Activated T-cell treated with anti-CD3 and anti-CD28 coated beads, Interleukin-2, amount 50 U/mL, for 72 hours (primary cell): ENCODE data around the gene OGFRL1. TPM values are rescaled to one million over a fixed set of nuclear protein-coding genes. Genes with fewer than 3 reads are reported as not detected.
A peak's percentile ranks its signal among the peaks of the same experiment; 100 is the strongest.
"Not testable (repeated sequence)": the region's sequence is repeated elsewhere in the genome, so short reads cannot be mapped to it uniquely, and the experiment has no call there.

Source experiments
- ATAC-seq, 2 donors: fragments of 150-1000 bp; cut with Tn5 transposase; replicated peaks in 1 of 2; 2 replicates each; pipeline ENCODE4 v1.10.0; 2021; ENCODE audit warnings: moderate library complexity in 2 of 2, mild to moderate bottlenecking in 1 of 2
- DNase-seq, 2 donors: peaks; one replicate each; pipeline ENCODE4 v3.0.0; 2021 to 2022; ENCODE audit warnings: mixed read lengths in 1 of 2
- H3K27ac Mint-ChIP-seq: one replicate; pipeline ENCODE4 v1.8.0; 2022; ENCODE audit warnings: mild to moderate bottlenecking, moderate library complexity, mixed read lengths
- H3K27me3 Mint-ChIP-seq: one replicate; pipeline ENCODE4 v1.8.0; 2022; ENCODE audit warnings: low read depth, mixed read lengths
- H3K36me3 Mint-ChIP-seq, 2 donors: one replicate each; pipeline ENCODE4 v1.8.0; 2022; ENCODE audit warnings: mixed read lengths in 2 of 2, mild to moderate bottlenecking in 1 of 2; ENCODE audit not compliant: insufficient read depth in 2 of 2
- H3K4me1 Mint-ChIP-seq: one replicate; pipeline ENCODE4 v1.8.0; 2022; ENCODE audit warnings: low read depth, mixed read lengths
- H3K4me3 Mint-ChIP-seq, 2 donors: one replicate each; pipeline ENCODE4 v1.8.0; 2022; ENCODE audit warnings: mild to moderate bottlenecking in 2 of 2, mixed read lengths in 2 of 2, moderate library complexity in 2 of 2
- H3K9me3 Mint-ChIP-seq, 2 donors: one replicate each; pipeline ENCODE4 v1.8.0; 2022; ENCODE audit warnings: mixed read lengths in 2 of 2
- total RNA-seq, 2 donors: library from RNA; stranded (reverse); gene quantifications; one replicate each; pipeline ENCODE4 v1.2.3, GENCODE V29; 2022

OGFRL1 gene
- total RNA-seq, 2 donors from 2014 or later, result 6.0 to 6.7 TPM

- H3K27me3 Mint-ChIP-seq, result peaks cover 9% of the 10 kb centered on the region
- ATAC-seq (no peak), DNase-seq (no peak)
- H3K4me3 Mint-ChIP-seq, result no peak overlapping the region
- H3K36me3 Mint-ChIP-seq, result no peaks in the 10 kb centered on the region
- H3K27ac Mint-ChIP-seq, result no peak overlapping the region
- no peaks in the 10 kb centered on the region for H3K9me3 Mint-ChIP-seq
- no peaks in the 10 kb centered on the region for H3K4me1 Mint-ChIP-seq
These were observed 25.7 kb upstream of the OGFRL1 start for GRCh38 chr6:71262914-71263313.

- not testable (repeated sequence) for ATAC-seq, H3K4me1 Mint-ChIP-seq, H3K36me3 Mint-ChIP-seq, DNase-seq, H3K27ac Mint-ChIP-seq, H3K9me3 Mint-ChIP-seq, H3K4me3 Mint-ChIP-seq
- peaks cover 16% of the 10 kb centered on the region for H3K27me3 Mint-ChIP-seq
These were observed 22.2 kb upstream of the OGFRL1 start for GRCh38 chr6:71266392-71266791.

GRCh38 chr6:71268735-71269437 lies 19.7 kb upstream of the OGFRL1 start:
- Mint-ChIP-seq H3K4me1 (peaks cover 9% of the 10 kb centered on the region), H3K4me3 (no peak overlapping the region), H3K27me3 (peaks cover 16% of the 10 kb centered on the region), H3K9me3 (peaks cover 0 to 1% of the 10 kb centered on the region in 2 donors), H3K27ac (no peak overlapping the region), H3K36me3 (peaks cover 2 to 3% of the 10 kb centered on the region in 2 donors)
- DNase-seq, result no peak
- ATAC-seq, result no peak

GRCh38 chr6:71277926-71278600 lies 10.5 kb upstream of the OGFRL1 start:
- no peaks in the 10 kb centered on the region for H3K4me1 Mint-ChIP-seq
- H3K27me3 Mint-ChIP-seq, result no peaks in the 10 kb centered on the region
- H3K36me3 Mint-ChIP-seq, result no peaks in the 10 kb centered on the region
- ATAC-seq (no peak), DNase-seq (no peak)
- no peak overlapping the region for H3K4me3 Mint-ChIP-seq
- H3K9me3 Mint-ChIP-seq, result peaks cover 0 to 1% of the 10 kb centered on the region in 2 donors
- no peak overlapping the region for H3K27ac Mint-ChIP-seq

GRCh38 chr6:71279321-71279720 lies 9.3 kb upstream of the OGFRL1 start:
- Mint-ChIP-seq H3K4me3 (no peak overlapping the region), H3K27me3 (no peaks in the 10 kb centered on the region), H3K9me3 (peaks cover 0 to 1% of the 10 kb centered on the region in 2 donors), H3K4me1 (no peaks in the 10 kb centered on the region), H3K27ac (no peak overlapping the region), H3K36me3 (no peaks in the 10 kb centered on the region)
- no peak for ATAC-seq
- no peak for DNase-seq

- ATAC-seq, result no peak
- H3K4me1 Mint-ChIP-seq, result no peaks in the 10 kb centered on the region
- no peak for DNase-seq
- no peak overlapping the region for H3K27ac Mint-ChIP-seq
- H3K4me3 Mint-ChIP-seq, result no peak overlapping the region
- H3K27me3 Mint-ChIP-seq, result no peaks in the 10 kb centered on the region
- peaks cover 0 to 1% of the 10 kb centered on the region in 2 donors for H3K9me3 Mint-ChIP-seq
- H3K36me3 Mint-ChIP-seq, result no peaks in the 10 kb centered on the region
These were observed 8.9 kb upstream of the OGFRL1 start for GRCh38 chr6:71279740-71280139.

GRCh38 chr6:71280701-71281100 lies 7.9 kb upstream of the OGFRL1 start:
- Mint-ChIP-seq H3K27me3 (no peaks in the 10 kb centered on the region), H3K36me3 (no peaks in the 10 kb centered on the region), H3K9me3 (no peaks in the 10 kb centered on the region), H3K27ac (no peak overlapping the region), H3K4me3 (no peak overlapping the region), H3K4me1 (no peaks in the 10 kb centered on the region)
- no peak for ATAC-seq
- no peak for DNase-seq

GRCh38 chr6:71284785-71285184 lies 3.8 kb upstream of the OGFRL1 start:
- Mint-ChIP-seq H3K4me3 (no peak overlapping the region), H3K4me1 (peaks cover 14% of the 10 kb centered on the region), H3K36me3 (no peaks in the 10 kb centered on the region), H3K27me3 (no peaks in the 10 kb centered on the region), H3K27ac (no peak overlapping the region), H3K9me3 (no peaks in the 10 kb centered on the region)
- ATAC-seq (no peak), DNase-seq (no peak)

- H3K9me3 Mint-ChIP-seq, result no peaks in the 10 kb centered on the region
- H3K4me1 Mint-ChIP-seq, result peaks cover 36% of the 10 kb centered on the region
- no peak for ATAC-seq
- no peak for DNase-seq
- H3K36me3 Mint-ChIP-seq, result peaks cover 0 to 4% of the 10 kb centered on the region in 2 donors
- peaks cover 9% of the 10 kb centered on the region for H3K27me3 Mint-ChIP-seq
- no peak overlapping the region for H3K27ac Mint-ChIP-seq
- peak overlapping the region in 1 of 2 donors; percentile 68 for H3K4me3 Mint-ChIP-seq
These were observed 1.6 kb upstream of the OGFRL1 start for GRCh38 chr6:71287038-71287437.

- no peaks in the 10 kb centered on the region for H3K9me3 Mint-ChIP-seq
- no peak for DNase-seq
- H3K27me3 Mint-ChIP-seq, result peaks cover 9% of the 10 kb centered on the region
- H3K4me1 Mint-ChIP-seq, result peaks cover 39% of the 10 kb centered on the region
- no peak overlapping the region for H3K27ac Mint-ChIP-seq
- no peak for ATAC-seq
- H3K4me3 Mint-ChIP-seq, result peak overlapping the region; percentile 68 to 73
- peaks cover 0 to 4% of the 10 kb centered on the region in 2 donors for H3K36me3 Mint-ChIP-seq
These were observed 734 bp upstream of the OGFRL1 start for GRCh38 chr6:71287926-71288227.

GRCh38 chr6:71289039-71289801 lies 609 bp downstream of the OGFRL1 start:
- peaks cover 39% of the 10 kb centered on the region for H3K4me1 Mint-ChIP-seq
- H3K9me3 Mint-ChIP-seq, result no peaks in the 10 kb centered on the region
- peaks cover 9% of the 10 kb centered on the region for H3K27me3 Mint-ChIP-seq
- ATAC-seq, result peak; percentile 16 to 25
- peak overlapping the region; percentile 83 to 90 for H3K4me3 Mint-ChIP-seq
- peak; percentile 23 to 33 for DNase-seq
- peaks cover 2 to 4% of the 10 kb centered on the region in 2 donors for H3K36me3 Mint-ChIP-seq
- H3K27ac Mint-ChIP-seq, result peak overlapping the region; percentile 44

- Mint-ChIP-seq H3K36me3 (peaks cover 2 to 4% of the 10 kb centered on the region in 2 donors), H3K27ac (peak overlapping the region; percentile 44), H3K9me3 (no peaks in the 10 kb centered on the region), H3K4me1 (peaks cover 39% of the 10 kb centered on the region), H3K27me3 (peaks cover 9% of the 10 kb centered on the region), H3K4me3 (peak overlapping the region; percentile 83 to 90)
- no peak for ATAC-seq
- DNase-seq, result no peak
These were observed 1.2 kb downstream of the OGFRL1 start for GRCh38 chr6:71289802-71290175.

- H3K4me3 Mint-ChIP-seq, result peak overlapping the region; percentile 83 to 90
- H3K27me3 Mint-ChIP-seq, result peaks cover 9% of the 10 kb centered on the region
- H3K4me1 Mint-ChIP-seq, result peaks cover 39% of the 10 kb centered on the region
- DNase-seq (no peak), ATAC-seq (no peak)
- no peak overlapping the region for H3K27ac Mint-ChIP-seq
- peaks cover 2 to 4% of the 10 kb centered on the region in 2 donors for H3K36me3 Mint-ChIP-seq
- no peaks in the 10 kb centered on the region for H3K9me3 Mint-ChIP-seq
These were observed 2.0 kb downstream of the OGFRL1 start for GRCh38 chr6:71290611-71291010.
